Activated T-cell treated with anti-CD3 and anti-CD28 coated beads for 4 hours (primary cell): ENCODE measurements around the gene AFF4.
"Not testable (repeated sequence)": the region's sequence is repeated elsewhere in the genome, so short reads cannot be mapped to it uniquely, and the experiment has no call there.

Source experiments
- DNase-seq: peaks from one replicate; pipeline ENCODE4 v3.0.0-alpha.2; 2020

AFF4 gene

GRCh38 chr5:132884548-132884947 lies 78.9 kb downstream of the AFF4 start:
- no peak for DNase-seq

DNA sequence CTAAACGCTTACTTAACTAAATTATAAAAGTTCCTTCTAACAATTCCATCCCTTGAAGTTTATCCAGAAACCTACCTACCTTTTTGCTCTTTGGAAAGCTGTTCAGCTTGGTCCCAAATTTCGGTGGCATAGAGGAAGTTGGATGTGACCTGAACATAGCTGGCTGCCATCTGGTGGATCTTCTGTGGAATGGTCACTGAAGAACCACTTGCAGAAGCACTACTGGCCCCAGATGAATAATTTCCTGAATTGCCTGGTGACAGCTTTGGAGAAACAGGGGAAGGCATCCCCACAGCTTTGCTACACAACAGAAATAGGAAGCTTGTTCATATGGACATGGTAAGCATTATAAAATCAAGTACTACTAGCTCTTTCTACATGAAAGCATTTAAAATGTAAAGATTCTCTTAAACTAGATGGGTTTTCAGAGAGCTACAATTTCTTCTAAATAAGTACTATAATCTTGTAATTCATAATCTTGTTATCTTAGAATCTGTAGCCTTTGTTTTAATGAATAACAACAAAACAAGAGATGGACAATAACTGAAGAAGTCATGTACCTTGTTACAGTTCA lies 80.1 kb downstream of the AFF4 start:
- peak; percentile 11 for DNase-seq

- no peak for DNase-seq
Observed at GRCh38 chr5:132877938-132878337, 85.5 kb downstream of the AFF4 start.

DNA sequence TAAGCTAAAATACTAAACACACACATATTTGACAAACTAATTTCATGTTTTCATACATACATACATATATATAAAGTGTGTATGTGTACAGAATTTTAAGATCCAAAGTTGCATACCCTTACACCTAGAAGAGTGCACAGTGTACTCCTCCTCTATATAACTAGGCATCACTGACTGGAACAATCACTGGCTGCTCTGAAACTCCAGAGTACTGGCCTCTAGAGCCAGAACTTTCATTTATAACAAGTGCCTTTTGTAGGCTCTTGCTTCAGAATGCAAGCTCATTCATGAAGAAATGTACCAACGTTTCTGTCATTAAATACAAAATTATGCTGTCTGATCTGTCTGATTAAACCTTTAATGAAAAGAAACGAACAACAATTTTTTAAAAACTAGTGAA lies 86.0 kb downstream of the AFF4 start:
- no peak for DNase-seq

- no peak for DNase-seq
Observed at GRCh38 chr5:132876020-132876759, 87.2 kb downstream of the AFF4 start.

DNA sequence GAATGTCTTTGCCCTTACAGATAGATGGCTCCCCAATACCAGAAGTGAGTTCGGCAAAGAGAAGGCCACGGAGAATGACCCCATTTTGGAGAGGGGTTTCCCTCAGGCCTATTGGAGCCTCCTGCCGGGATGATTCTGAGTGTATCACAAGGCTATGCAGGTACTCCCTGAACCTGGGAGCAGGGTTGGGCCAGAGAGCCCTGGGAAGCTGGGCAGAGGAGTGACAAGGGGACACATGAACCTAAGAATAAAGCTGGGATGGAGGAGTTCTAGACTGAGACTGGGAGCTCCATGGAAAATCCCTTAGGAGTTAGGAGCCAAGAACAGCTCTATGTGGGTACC lies 89.5 kb downstream of the AFF4 start:
- no peak for DNase-seq

GRCh38 chr5:132873119-132873929 lies 90.1 kb downstream of the AFF4 start, which contains the start of gene LEAP2:
LEAP2 (plus strand) TSS chr5:132873668; CDS start chr5:132873695, 27 bp downstream.
- no peak for DNase-seq

GRCh38 chr5:132872788-132873118 lies 90.7 kb downstream of the AFF4 start:
- DNase-seq = no peak

GRCh38 chr5:132871459-132872284 lies 91.8 kb downstream of the AFF4 start:
- no peak for DNase-seq

- no peak for DNase-seq
Observed at GRCh38 chr5:132870801-132871200, 92.6 kb downstream of the AFF4 start.

DNA sequence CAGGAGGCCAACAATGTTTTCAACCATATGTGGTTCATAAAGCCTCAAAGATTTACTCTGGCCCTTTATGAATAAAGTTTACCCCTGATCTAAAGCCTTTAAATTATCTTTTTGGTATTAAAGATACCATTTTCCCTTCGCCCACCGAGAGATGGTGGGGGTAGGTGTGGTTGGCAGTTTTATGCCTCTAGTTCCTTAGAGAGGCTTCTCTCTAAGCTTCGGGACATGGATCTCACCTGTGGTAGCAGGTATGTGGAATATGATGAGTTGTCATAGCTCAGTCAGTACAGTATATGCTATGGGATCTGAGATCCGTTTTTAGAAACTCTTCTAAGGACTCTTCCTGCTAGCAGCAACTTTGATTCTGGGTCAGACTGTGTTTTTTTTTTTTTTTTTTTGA lies 94.7 kb downstream of the AFF4 start:
- DNase-seq = no peak

GRCh38 chr5:132867046-132867451 lies 96.4 kb downstream of the AFF4 start:
- no peak for DNase-seq

DNA sequence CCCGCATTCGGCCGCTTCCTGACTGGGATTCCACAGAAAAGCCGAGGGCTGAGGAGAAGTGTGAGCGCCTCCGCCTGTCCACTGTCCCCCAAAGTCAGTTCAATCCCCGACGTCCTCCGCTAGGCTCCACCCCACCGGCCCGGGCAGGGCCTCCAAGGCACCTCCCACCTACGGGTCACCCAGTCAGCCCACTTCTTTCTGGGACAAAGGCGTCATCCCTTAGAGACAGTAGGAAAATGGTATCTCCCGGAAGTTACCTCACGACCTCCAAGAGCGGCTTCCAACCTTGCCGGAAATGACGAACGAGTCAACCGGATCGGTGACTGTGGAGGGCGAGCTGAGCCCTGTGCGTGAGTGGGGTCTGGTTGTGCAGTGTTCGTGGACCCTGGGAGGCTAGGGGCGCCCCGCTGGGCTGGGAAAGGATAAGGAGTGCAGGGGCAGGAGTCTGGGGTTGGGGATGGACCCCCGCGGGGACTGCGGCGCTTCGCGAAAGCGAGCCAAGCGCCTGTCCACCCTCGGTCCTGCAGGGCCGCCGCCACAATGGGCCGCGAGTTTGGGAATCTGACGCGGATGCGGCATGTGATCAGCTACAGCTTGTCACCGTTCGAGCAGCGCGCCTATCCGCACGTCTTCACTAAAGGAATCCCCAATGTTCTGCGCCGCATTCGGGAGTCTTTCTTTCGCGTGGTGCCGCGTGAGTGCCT lies 96.9 kb downstream of the AFF4 start, which contains the start of the genes GDF9 and UQCRQ:
Gene GDF9, minus strand, starts transcription at position 128 of the 704 bp plus-strand sequence. CDS start 1,936 bp downstream, outside the sequence.
Gene UQCRQ, plus strand, starts transcription at position 301 of the 704 bp plus-strand sequence. Its CDS starts 240 bp downstream, at position 541.
- DNase-seq = peak; percentile 85

- DNase-seq = no peak
Observed at GRCh38 chr5:132865668-132866341, 97.6 kb downstream of the AFF4 start.

DNA sequence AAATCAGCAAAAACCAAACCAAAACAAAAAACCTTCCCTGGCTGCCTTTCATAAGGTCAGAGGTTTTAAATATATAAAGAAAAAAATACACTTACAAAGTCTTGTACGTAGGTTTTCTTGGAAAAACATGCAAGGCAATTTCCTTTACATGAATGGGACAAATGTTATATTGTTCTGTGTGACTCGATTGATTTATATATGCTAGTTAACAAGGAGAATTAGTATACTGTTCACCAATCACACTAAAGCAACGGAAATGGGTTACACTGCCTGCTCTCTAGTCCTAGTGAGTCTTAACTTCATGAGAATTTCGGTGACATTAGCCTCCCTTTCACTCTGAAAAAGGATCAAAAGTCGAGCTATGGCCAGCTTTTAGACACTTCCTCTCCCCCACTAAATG lies 102.7 kb downstream of the AFF4 start:
- DNase-seq = no peak

DNA sequence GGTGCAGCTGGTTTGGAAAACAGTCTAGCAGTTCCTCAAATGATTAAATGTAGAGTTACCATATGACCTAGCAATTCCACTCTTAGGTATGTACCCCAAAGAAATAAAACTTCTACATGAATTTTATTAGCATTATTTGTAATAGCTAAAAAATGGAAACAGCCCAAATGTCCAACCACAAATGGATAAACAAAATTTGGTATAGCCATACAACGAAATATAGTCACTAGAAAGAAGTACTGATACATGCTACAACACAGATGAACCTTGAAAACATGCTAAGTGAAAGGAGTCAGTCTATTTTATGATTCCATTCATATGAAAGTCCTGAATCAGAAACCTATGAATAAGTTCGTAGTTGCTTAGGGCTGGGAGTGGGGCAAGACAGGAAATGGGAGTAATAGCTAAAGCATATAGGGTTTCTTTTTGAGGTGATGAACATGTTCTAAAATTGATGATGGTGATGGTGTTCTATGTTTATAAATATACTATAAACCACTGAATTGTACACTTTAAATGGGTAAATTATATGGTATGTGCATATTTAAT lies 103.5 kb downstream of the AFF4 start:
- no peak for DNase-seq

DNA sequence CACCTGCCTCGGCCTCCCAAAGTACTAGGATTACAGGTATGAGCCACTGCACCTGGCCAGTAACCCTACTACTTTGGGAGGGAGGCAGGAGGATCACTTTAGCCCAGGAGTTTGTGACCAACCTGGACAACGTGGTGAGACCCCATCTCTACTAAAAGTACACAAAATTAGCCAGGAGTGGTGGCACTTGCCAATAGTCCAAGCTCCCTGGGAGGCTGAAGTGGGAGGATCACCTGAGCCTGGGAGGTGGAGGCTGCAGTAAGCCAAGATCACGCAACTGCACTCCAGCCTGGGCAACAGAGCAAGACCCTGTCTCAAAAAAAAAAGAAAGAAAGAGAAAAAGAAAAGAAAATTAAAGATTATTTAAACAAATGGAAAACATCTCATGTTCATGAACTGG lies 107.4 kb downstream of the AFF4 start:
- no peak for DNase-seq

DNA sequence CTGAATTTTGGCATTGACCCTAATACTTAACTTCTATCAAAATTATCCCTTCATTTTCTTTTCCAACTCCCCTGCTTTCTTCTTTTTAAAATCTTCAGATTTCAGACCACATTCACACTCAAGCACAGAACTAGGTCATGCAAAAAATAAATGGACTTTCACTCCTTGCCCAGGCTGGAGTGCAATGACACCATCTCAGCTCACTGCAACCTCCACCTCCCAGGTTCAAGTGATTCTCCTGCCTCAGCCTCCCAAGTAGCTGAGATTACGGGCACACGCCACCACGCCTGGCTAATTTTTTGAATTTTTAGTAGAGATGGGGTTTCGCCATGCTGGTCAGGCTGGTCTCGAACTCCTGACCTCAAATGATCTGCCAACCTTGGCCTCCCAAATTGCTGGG lies 108.4 kb downstream of the AFF4 start:
- DNase-seq = not testable (repeated sequence)

DNA sequence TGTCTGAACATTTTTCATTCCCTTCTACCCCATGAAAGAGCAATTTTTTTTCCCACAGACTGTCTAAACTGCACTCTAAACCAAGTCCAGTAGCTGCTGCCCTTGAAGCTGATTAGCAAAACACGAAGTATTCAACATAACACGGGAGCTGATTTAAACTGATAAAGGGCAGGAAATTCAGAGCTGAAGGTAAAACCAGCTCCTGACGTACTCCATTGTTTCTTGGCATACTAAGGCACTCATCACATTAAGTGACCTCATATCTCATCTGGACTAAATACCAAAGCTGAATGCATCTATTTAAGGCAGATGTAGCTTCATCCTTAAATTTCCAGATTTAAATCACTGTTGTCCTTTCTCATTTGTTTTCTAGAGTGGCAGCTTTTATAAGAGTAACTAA lies 109.1 kb downstream of the AFF4 start:
- no peak for DNase-seq

- no peak for DNase-seq
Observed at GRCh38 chr5:132853790-132854189, 109.6 kb downstream of the AFF4 start.

GRCh38 chr5:132853323-132853722 lies 110.1 kb downstream of the AFF4 start:
- no peak for DNase-seq
